Activated CD4-positive, alpha-beta T cell treated with anti-CD3 and anti-CD28 coated beads for 36 hours (primary cell): ENCODE results near the gene GNAS-AS1. TPM values are rescaled to one million over a fixed set of nuclear protein-coding genes. Genes with fewer than 3 reads are reported as not detected.

Source experiments
- ATAC-seq: fragments of 200-7000 bp; cut with Tn5 transposase; one replicate; pipeline ENCODE4 v1.10.0; 2021; ENCODE audit warnings: mild to moderate bottlenecking, moderate library complexity
- CTCF ChIA-PET: fragments of 350-600 bp; sonication (Branson Sonifier 250); formaldehyde crosslinking; loops from one replicate; lab custom pipeline; 2021; ENCODE audit warnings: antibody characterized with exemption; lab: Charles Lee
- POLR2A ChIA-PET: fragments of 350-600 bp; sonication (Branson Sonifier 250); formaldehyde crosslinking; loops from one replicate; lab custom pipeline; 2021; ENCODE audit warnings: antibody characterized with exemption, inconsistent platforms; lab: Charles Lee
- DNase-seq: peaks from one replicate; pipeline ENCODE4 v3.0.0-alpha.2; 2020
- H3K27ac Mint-ChIP-seq: one replicate; pipeline ENCODE4 v1.8.0; 2021; ENCODE audit warnings: mixed read lengths
- H3K27me3 Mint-ChIP-seq: one replicate; pipeline ENCODE4 v1.8.0; 2021; ENCODE audit warnings: mixed read lengths
- H3K36me3 Mint-ChIP-seq: one replicate; pipeline ENCODE4 v1.8.0; 2021; ENCODE audit warnings: low read depth, mixed read lengths
- H3K4me1 Mint-ChIP-seq: one replicate; pipeline ENCODE4 v1.8.0; 2021; ENCODE audit warnings: mixed read lengths
- H3K4me3 Mint-ChIP-seq: one replicate; pipeline ENCODE4 v1.8.0; 2021; ENCODE audit warnings: mild to moderate bottlenecking, moderate library complexity, mixed read lengths
- H3K9me3 Mint-ChIP-seq: one replicate; pipeline ENCODE4 v1.8.0; 2021; ENCODE audit warnings: low read depth, mixed read lengths
- intact Hi-C, 2 experiments: fragments of 100-400 bp; cut with DNase I in 1 of 2; cut with micrococcal nuclease in 1 of 2; formaldehyde crosslinking; loops; one replicate each; pipeline versions ENCODE4 v1.14.2 to v1.15.1; 2022 to 2024; cut with DNase I, micrococcal nuclease
- total RNA-seq, 2 experiments: library from RNA; stranded (reverse); gene quantifications; one replicate each; pipeline ENCODE4 v1.2.3, GENCODE V29; 2021

The GNAS-AS1 gene
- total RNA-seq, 2 experiments from 2014 or later: 1.1 to 1.9 TPM

- Mint-ChIP-seq H3K9me3 (no peaks in the 10 kb centered on the region), H3K4me1 (peaks cover 2% of the 10 kb centered on the region), H3K27me3 (peaks cover 42% of the 10 kb centered on the region), H3K27ac (no peak overlapping the region), H3K4me3 (no peak overlapping the region), H3K36me3 (no peaks in the 10 kb centered on the region)
- POLR2A ChIA-PET: no interaction called here
- no peak for DNase-seq
- intact Hi-C loops: no loop called here
- ATAC-seq: no peak
- CTCF ChIA-PET: no interaction called here
Observed at GRCh38 chr20:58808271-58809046, 42.2 kb downstream of the GNAS-AS1 start.

- intact Hi-C loops: no loop called here
- Mint-ChIP-seq H3K27me3 (peaks cover 36% of the 10 kb centered on the region), H3K9me3 (no peaks in the 10 kb centered on the region), H3K36me3 (no peaks in the 10 kb centered on the region), H3K4me3 (no peak overlapping the region), H3K4me1 (peaks cover 2% of the 10 kb centered on the region), H3K27ac (no peak overlapping the region)
- CTCF ChIA-PET: no interaction called here
- ATAC-seq (no peak), DNase-seq (no peak)
- POLR2A ChIA-PET: no interaction called here
Observed at GRCh38 chr20:58807801-58808200, 42.9 kb downstream of the GNAS-AS1 start.

GRCh38 chr20:58803533-58803932 lies 47.2 kb downstream of the GNAS-AS1 start:
- ChIA-PET POLR2A (no interaction called here), CTCF (no interaction called here)
- no peak for ATAC-seq
- H3K36me3 Mint-ChIP-seq: no peaks in the 10 kb centered on the region
- intact Hi-C loops: no loop called here
- no peaks in the 10 kb centered on the region for H3K9me3 Mint-ChIP-seq
- no peak overlapping the region for H3K4me3 Mint-ChIP-seq
- no peak overlapping the region for H3K27ac Mint-ChIP-seq
- peaks cover 26% of the 10 kb centered on the region for H3K27me3 Mint-ChIP-seq
- DNase-seq: no peak
- H3K4me1 Mint-ChIP-seq: no peaks in the 10 kb centered on the region

GRCh38 chr20:58802061-58802460 lies 48.6 kb downstream of the GNAS-AS1 start:
- DNase-seq: no peak
- Mint-ChIP-seq H3K27ac (no peak overlapping the region), H3K4me3 (no peak overlapping the region), H3K36me3 (no peaks in the 10 kb centered on the region), H3K9me3 (no peaks in the 10 kb centered on the region), H3K4me1 (no peaks in the 10 kb centered on the region), H3K27me3 (peaks cover 20% of the 10 kb centered on the region)
- no peak for ATAC-seq
- intact Hi-C loops: no loop called here
- ChIA-PET POLR2A (no interaction called here), CTCF (interaction anchor here (1.0 kb wide), 1 partner anchor 17 kb away, joined by 6 read pairs; no protein-coding TSS in a partner anchor)

GRCh38 chr20:58800134-58800871 lies 50.4 kb downstream of the GNAS-AS1 start:
- intact Hi-C loops: no loop called here
- H3K9me3 Mint-ChIP-seq: no peaks in the 10 kb centered on the region
- CTCF ChIA-PET: no interaction called here
- ATAC-seq (no peak), DNase-seq (no peak)
- POLR2A ChIA-PET: no interaction called here
- no peaks in the 10 kb centered on the region for H3K4me1 Mint-ChIP-seq
- peaks cover 14% of the 10 kb centered on the region for H3K27me3 Mint-ChIP-seq
- no peak overlapping the region for H3K4me3 Mint-ChIP-seq
- H3K27ac Mint-ChIP-seq: no peak overlapping the region
- no peaks in the 10 kb centered on the region for H3K36me3 Mint-ChIP-seq

- Mint-ChIP-seq H3K27me3 (peaks cover 11% of the 10 kb centered on the region), H3K36me3 (no peaks in the 10 kb centered on the region), H3K4me3 (no peak overlapping the region), H3K4me1 (no peaks in the 10 kb centered on the region), H3K27ac (no peak overlapping the region), H3K9me3 (no peaks in the 10 kb centered on the region)
- intact Hi-C loops: no loop called here
- ChIA-PET POLR2A (no interaction called here), CTCF (no interaction called here)
- ATAC-seq (no peak), DNase-seq (no peak)
Observed at GRCh38 chr20:58797371-58798338, 53.0 kb downstream of the GNAS-AS1 start.

GRCh38 chr20:58795923-58796245 lies 54.8 kb downstream of the GNAS-AS1 start:
- DNase-seq (no peak), ATAC-seq (no peak)
- no peaks in the 10 kb centered on the region for H3K36me3 Mint-ChIP-seq
- ChIA-PET CTCF (no interaction called here), POLR2A (no interaction called here)
- H3K4me3 Mint-ChIP-seq: no peak overlapping the region
- H3K27me3 Mint-ChIP-seq: peaks cover 4% of the 10 kb centered on the region
- intact Hi-C loops: no loop called here
- H3K27ac Mint-ChIP-seq: no peak overlapping the region
- no peaks in the 10 kb centered on the region for H3K4me1 Mint-ChIP-seq
- no peaks in the 10 kb centered on the region for H3K9me3 Mint-ChIP-seq

GRCh38 chr20:58795181-58795922 lies 55.4 kb downstream of the GNAS-AS1 start:
- Mint-ChIP-seq H3K9me3 (no peaks in the 10 kb centered on the region), H3K27me3 (peaks cover 4% of the 10 kb centered on the region)
- intact Hi-C loops: no loop called here

GRCh38 chr20:58794510-58795180 lies 56.1 kb downstream of the GNAS-AS1 start:
- peaks cover 4% of the 10 kb centered on the region for H3K27me3 Mint-ChIP-seq
- H3K4me1 Mint-ChIP-seq: no peaks in the 10 kb centered on the region
- H3K27ac Mint-ChIP-seq: no peak overlapping the region
- intact Hi-C loops: no loop called here
- ATAC-seq: no peak
- POLR2A ChIA-PET: no interaction called here
- no peaks in the 10 kb centered on the region for H3K36me3 Mint-ChIP-seq
- no peak for DNase-seq
- CTCF ChIA-PET: no interaction called here
- H3K4me3 Mint-ChIP-seq: no peak overlapping the region
- H3K9me3 Mint-ChIP-seq: no peaks in the 10 kb centered on the region

More at GRCh38 chr20:58795181-58795922, 55.4 kb downstream of the GNAS-AS1 start:
- H3K36me3 Mint-ChIP-seq: no peaks in the 10 kb centered on the region
- H3K27ac Mint-ChIP-seq: no peak overlapping the region
- CTCF ChIA-PET: no interaction called here
- no peak overlapping the region for H3K4me3 Mint-ChIP-seq
- DNase-seq: no peak
- POLR2A ChIA-PET: no interaction called here
- H3K4me1 Mint-ChIP-seq: no peaks in the 10 kb centered on the region
- ATAC-seq: no peak

GRCh38 chr20:58793512-58794420 lies 56.9 kb downstream of the GNAS-AS1 start:
- Mint-ChIP-seq H3K9me3 (no peaks in the 10 kb centered on the region), H3K27me3 (peaks cover 4% of the 10 kb centered on the region), H3K27ac (no peak overlapping the region), H3K36me3 (no peaks in the 10 kb centered on the region), H3K4me3 (no peak overlapping the region), H3K4me1 (no peaks in the 10 kb centered on the region)
- DNase-seq: no peak
- intact Hi-C loops: no loop called here
- CTCF ChIA-PET: no interaction called here
- ATAC-seq: no peak
- POLR2A ChIA-PET: no interaction called here
